Measurements from ENCODE around the gene ADAM12. TPM values are rescaled to one million over a fixed set of nuclear protein-coding genes. Genes with fewer than 3 reads are reported as not detected.

Gene ADAM12
- total RNA-seq, 1 experiment from 2014 or later: 0.24 TPM

DNA sequence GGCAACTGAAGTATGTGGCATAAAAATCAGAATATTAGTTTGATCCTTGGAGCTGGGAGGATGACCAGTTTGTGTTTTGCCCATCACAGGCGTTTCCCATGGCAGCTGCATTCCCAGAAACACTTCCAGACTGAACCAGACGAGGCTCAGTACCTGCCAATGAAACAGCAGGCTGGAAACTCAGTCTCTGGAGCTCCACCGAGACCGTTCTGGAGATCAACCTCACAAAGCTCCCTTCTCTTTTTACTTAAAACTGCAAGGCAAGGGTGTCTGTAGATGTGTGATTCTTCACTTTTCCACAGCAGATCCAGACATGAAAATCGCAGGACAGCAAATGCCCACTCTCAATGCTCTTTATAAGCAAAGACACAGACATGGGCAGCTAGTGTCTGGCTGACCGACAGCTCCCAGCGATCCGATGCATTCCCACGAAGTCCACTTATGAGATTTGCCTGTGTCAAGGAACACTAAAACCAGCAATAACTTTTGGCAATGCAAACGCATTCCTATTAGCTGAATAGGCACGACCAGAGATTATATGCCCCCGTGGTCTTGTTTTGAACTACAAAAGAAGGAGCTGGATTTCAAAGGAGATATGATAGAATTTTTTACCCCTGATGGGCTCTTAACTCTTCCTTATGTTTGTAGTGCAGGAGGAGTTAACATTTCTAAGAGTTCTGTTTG is 72.6 kb downstream of the ADAM12 start:
- peaks cover 2% of the 10 kb centered on the region; the same call in 1 of the 2 replicates for H3K27me3 Mint-ChIP-seq (ENCODE audit: low read depth)
- Histone ChIP-seq H3K79me2 (ENCODE audit: insufficient read depth, low read length) (no peaks in the 10 kb centered on the region), H2BK120ac (ENCODE audit: low read depth, low read length, poor library complexity, severe bottlenecking) (no peak overlapping the region), H2BK12ac (ENCODE audit: insufficient read length, low read depth, low read length) (no peak overlapping the region), H3K79me1 (ENCODE audit: insufficient read depth, low read depth, low read length, poor library complexity, severe bottlenecking) (no peaks in the 10 kb centered on the region), H3K14ac (ENCODE audit: insufficient read depth, low read length) (no peak overlapping the region), H2AK5ac (ENCODE audit: insufficient read length, low read length) (no peak overlapping the region), H3K4me1 (ENCODE audit: insufficient read depth, low read length) (no peaks in the 10 kb centered on the region), H4K5ac (ENCODE audit: insufficient read length, low read depth, low read length) (no peak overlapping the region), H3K23me2 (ENCODE audit: insufficient read length, low read depth, low read length, poor library complexity, severe bottlenecking) (no peaks in the 10 kb centered on the region), H3K56ac (ENCODE audit: insufficient read length, low read depth, low read length) (no peak overlapping the region), H3K4me2 (ENCODE audit: insufficient read depth, insufficient read length, low read length) (no peak overlapping the region), H3K27me3 (ENCODE audit: insufficient read depth, low read length) (no peaks in the 10 kb centered on the region), H4K91ac (ENCODE audit: insufficient read length, low read depth, low read length) (no peak overlapping the region), H3T11ph (ENCODE audit: low read length) (no peak overlapping the region), H3K9ac (ENCODE audit: extremely low read depth, insufficient read length, low read length) (no peak overlapping the region), H3K23ac (ENCODE audit: insufficient read length, low read depth, low read length) (no peak overlapping the region), H4K8ac (replicated peaks; ENCODE audit: insufficient read length, low read depth, low read length) (no peak overlapping the region), H2BK20ac (ENCODE audit: low read depth, low read length, poor library complexity, severe bottlenecking) (no peak overlapping the region), H2BK15ac (ENCODE audit: low read depth, low read length) (no peak overlapping the region), H4K20me1 (ENCODE audit: control insufficient read depth, insufficient read depth, insufficient read length) (no peaks in the 10 kb centered on the region), H3K18ac (ENCODE audit: insufficient read length, low read depth, low read length) (no peak overlapping the region), H2BK5ac (ENCODE audit: insufficient read length, low read length) (no peak overlapping the region), H3K27ac (ENCODE audit: insufficient read length, low read depth, low read length) (no peak overlapping the region), H3K4ac (ENCODE audit: low read depth, low read length) (no peak overlapping the region), H2AFZ (ENCODE audit: low read length) (no peak overlapping the region), H3K9me3 (ENCODE audit: control insufficient read depth, low read depth, low read length) (no peaks in the 10 kb centered on the region)
- H3K9me3 Mint-ChIP-seq: no peaks in the 10 kb centered on the region; a peak in 2 of 5 replicates
- peaks cover 0 to 3% (median 0%) of the 10 kb centered on the region in 3 experiments; a peak in 2 of 7 replicates for H3K36me3 Mint-ChIP-seq (ENCODE audit: insufficient read depth in 1 of 3, low read depth in 3 of 3)
- no peak for DNase-seq
- no CpG with 5 or more reads among the region's 12 CpGs for WGBS (ENCODE audit: extremely low coverage, insufficient read length, low lambda C conversion rate)
- TF ChIP-seq, protein P1, sequence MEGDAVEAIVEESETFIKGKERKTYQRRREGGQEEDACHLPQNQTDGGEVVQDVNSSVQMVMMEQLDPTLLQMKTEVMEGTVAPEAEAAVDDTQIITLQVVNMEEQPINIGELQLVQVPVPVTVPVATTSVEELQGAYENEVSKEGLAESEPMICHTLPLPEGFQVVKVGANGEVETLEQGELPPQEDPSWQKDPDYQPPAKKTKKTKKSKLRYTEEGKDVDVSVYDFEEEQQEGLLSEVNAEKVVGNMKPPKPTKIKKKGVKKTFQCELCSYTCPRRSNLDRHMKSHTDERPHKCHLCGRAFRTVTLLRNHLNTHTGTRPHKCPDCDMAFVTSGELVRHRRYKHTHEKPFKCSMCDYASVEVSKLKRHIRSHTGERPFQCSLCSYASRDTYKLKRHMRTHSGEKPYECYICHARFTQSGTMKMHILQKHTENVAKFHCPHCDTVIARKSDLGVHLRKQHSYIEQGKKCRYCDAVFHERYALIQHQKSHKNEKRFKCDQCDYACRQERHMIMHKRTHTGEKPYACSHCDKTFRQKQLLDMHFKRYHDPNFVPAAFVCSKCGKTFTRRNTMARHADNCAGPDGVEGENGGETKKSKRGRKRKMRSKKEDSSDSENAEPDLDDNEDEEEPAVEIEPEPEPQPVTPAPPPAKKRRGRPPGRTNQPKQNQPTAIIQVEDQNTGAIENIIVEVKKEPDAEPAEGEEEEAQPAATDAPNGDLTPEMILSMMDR (conservative IDR thresholded peaks at IDR 0.05): no peak
- no peaks in the 10 kb centered on the region; a peak in 1 of 4 replicates for H3K4me1 Mint-ChIP-seq
- no peak overlapping the region for H3K27ac Mint-ChIP-seq
- H3K4me3 Mint-ChIP-seq: no peak overlapping the region

All from H9 (cell line).